WERI-Rb-1 (cell line): ENCODE results near the gene ABLIM3.

ENCODE experiments used
- DNase-seq: peaks from one replicate; pipeline ENCODE4 v3.0.0-alpha.2; 2020
- H3K27ac ChIP-seq: fragments of 250-450 bp; sonication (Bioruptor Pico); 2 replicates; pipeline ENCODE4 v1.5.1; 2020; ENCODE audit warnings: mild to moderate bottlenecking, moderate library complexity
- H3K27me3 ChIP-seq: fragments of 250-450 bp; sonication (Bioruptor Pico); 2 replicates; pipeline ENCODE4 v1.5.1; 2021; ENCODE audit warnings: mild to moderate bottlenecking, low read depth, moderate library complexity; ENCODE audit not compliant: insufficient read depth, severe bottlenecking
- H3K36me3 ChIP-seq: fragments of 250-450 bp; sonication (Bioruptor Pico); 2 replicates; pipeline ENCODE4 v1.5.1; 2020; ENCODE audit warnings: mild to moderate bottlenecking, moderate library complexity
- H3K4me3 ChIP-seq: 2 replicates; pipeline ENCODE4 v1.5.1; 2011; ENCODE audit warnings: low read depth, mild to moderate bottlenecking, control low read depth, low read length
- H3K9me3 ChIP-seq: fragments of 250-450 bp; sonication (Bioruptor Pico); 2 replicates; pipeline ENCODE4 v1.5.1; 2021; ENCODE audit warnings: mild to moderate bottlenecking, moderate library complexity; ENCODE audit not compliant: severe bottlenecking
- TF ChIP-seq, protein P1 (sequence below): IDR thresholded peaks from 2 replicates; pipeline ENCODE4 v1.5.1; 2011; ENCODE audit warnings: low read depth, mild to moderate bottlenecking, control low read depth, inconsistent platforms, low read length

ABLIM3 gene

GRCh38 chr5:149141224-149141956 lies at the start of gene ABLIM3:
ABLIM3 (plus strand) TSS chr5:149141493; CDS start chr5:149142096, 603 bp downstream.
- Histone ChIP-seq H3K9me3 (peaks cover 2% of the 10 kb centered on the region), H3K36me3 (no peaks in the 10 kb centered on the region), H3K27me3 (peaks cover 61% of the 10 kb centered on the region), H3K4me3 (peak within 1 kb of the TSS; percentile 44), H3K27ac (no peak within 1 kb of the TSS)
- DNase-seq, result peak; percentile 44
- TF ChIP-seq, protein P1, sequence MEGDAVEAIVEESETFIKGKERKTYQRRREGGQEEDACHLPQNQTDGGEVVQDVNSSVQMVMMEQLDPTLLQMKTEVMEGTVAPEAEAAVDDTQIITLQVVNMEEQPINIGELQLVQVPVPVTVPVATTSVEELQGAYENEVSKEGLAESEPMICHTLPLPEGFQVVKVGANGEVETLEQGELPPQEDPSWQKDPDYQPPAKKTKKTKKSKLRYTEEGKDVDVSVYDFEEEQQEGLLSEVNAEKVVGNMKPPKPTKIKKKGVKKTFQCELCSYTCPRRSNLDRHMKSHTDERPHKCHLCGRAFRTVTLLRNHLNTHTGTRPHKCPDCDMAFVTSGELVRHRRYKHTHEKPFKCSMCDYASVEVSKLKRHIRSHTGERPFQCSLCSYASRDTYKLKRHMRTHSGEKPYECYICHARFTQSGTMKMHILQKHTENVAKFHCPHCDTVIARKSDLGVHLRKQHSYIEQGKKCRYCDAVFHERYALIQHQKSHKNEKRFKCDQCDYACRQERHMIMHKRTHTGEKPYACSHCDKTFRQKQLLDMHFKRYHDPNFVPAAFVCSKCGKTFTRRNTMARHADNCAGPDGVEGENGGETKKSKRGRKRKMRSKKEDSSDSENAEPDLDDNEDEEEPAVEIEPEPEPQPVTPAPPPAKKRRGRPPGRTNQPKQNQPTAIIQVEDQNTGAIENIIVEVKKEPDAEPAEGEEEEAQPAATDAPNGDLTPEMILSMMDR, result peak; percentile 89

- no peak for DNase-seq
- Histone ChIP-seq H3K36me3 (no peaks in the 10 kb centered on the region), H3K4me3 (no peak overlapping the region)
These were observed 47.7 kb upstream of the ABLIM3 start for GRCh38 chr5:149093625-149094024.

GRCh38 chr5:149094996-149095395 lies 46.3 kb upstream of the ABLIM3 start:
- Histone ChIP-seq H3K36me3 (no peaks in the 10 kb centered on the region), H3K27me3 (peaks cover 4% of the 10 kb centered on the region), H3K4me3 (no peak overlapping the region), H3K27ac (no peak overlapping the region), H3K9me3 (peaks cover under 1% of the 10 kb centered on the region)
- TF ChIP-seq, protein P1, result no peak
- no peak for DNase-seq

More at GRCh38 chr5:149093625-149094024, 47.7 kb upstream of the ABLIM3 start:
- Histone ChIP-seq H3K27me3 (peaks cover 4% of the 10 kb centered on the region), H3K9me3 (no peaks in the 10 kb centered on the region), H3K27ac (no peak overlapping the region)
- TF ChIP-seq, protein P1, result no peak

DNA sequence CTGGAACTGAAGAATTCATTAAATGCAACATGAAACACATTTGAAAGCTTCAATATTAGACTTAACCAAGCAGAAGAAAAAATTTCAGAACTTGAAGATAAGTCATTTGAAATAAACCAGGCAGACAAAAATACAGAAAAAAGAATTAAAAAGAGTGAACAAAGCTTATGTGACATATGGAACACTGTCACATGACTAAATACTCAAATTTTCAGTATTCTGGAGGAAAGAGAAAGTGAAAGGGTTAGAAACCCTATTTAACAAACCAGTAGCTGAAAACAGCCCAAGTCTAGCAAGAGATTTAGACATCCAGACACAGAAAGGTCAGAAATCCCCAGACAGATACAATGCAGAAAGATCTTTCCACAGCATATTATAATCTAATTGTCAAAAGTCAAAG lies 41.4 kb upstream of the ABLIM3 start:
- Histone ChIP-seq H3K4me3 (no peak overlapping the region), H3K27me3 (peaks cover 11% of the 10 kb centered on the region), H3K36me3 (no peaks in the 10 kb centered on the region), H3K27ac (no peak overlapping the region), H3K9me3 (peaks cover 3% of the 10 kb centered on the region)
- DNase-seq, result no peak
- TF ChIP-seq, protein P1, result no peak

DNA sequence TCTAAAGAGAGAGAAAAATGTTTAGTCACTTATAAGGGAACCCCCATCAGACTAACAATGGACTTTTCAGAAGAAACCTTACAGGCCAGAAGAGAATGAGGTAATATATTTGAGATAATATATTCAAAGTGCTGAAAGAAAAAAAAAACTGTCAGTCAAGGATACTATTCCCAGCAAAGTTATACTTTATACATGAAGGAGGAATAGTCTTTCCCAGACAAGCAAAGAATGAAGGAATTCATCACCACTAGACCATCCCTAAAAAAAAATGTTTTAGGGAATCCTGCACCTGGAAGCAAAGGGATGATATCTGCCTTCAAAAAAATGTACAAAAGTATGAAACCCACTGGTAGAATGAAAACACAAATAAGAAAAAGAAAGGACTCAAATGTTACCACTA lies 41.0 kb upstream of the ABLIM3 start:
- Histone ChIP-seq H3K27me3 (peaks cover 11% of the 10 kb centered on the region), H3K4me3 (no peak overlapping the region), H3K27ac (no peak overlapping the region), H3K36me3 (no peaks in the 10 kb centered on the region), H3K9me3 (peaks cover 3% of the 10 kb centered on the region)
- TF ChIP-seq, protein P1, result no peak
- DNase-seq, result no peak
